Tibial nerve (tissue), 4 donors: ENCODE results near the gene TFAP2D. TPM values are rescaled to one million over a fixed set of nuclear protein-coding genes. Genes with fewer than 3 reads are reported as not detected.

Experiments
- DNase-seq, 2 donors: peaks; one replicate each; pipeline ENCODE4 v3.0.0-alpha.2; 2019; ENCODE audit warnings: low spot score in 2 of 2
- H3K27ac ChIP-seq, 4 donors: fragments of 200-600 bp; sonication (generic) in 3 of 4; one replicate each; pipeline ENCODE4 v1.5.1; 2017 to 2019; ENCODE audit warnings: mild to moderate bottlenecking in 1 of 4
- H3K27me3 ChIP-seq, 2 donors: fragments of 200-600 bp; sonication (generic) in 1 of 2; one replicate each; pipeline versions ENCODE4 v1.5.1 to v1.6.0; 2017 to 2019
- H3K36me3 ChIP-seq, 3 donors: fragments of 200-600 bp; sonication (generic); one replicate each; pipeline ENCODE4 v1.5.1; 2018 to 2019
- H3K4me1 ChIP-seq, 4 donors: fragments of 200-600 bp; sonication (generic) in 3 of 4; one replicate each; pipeline ENCODE4 v1.5.1; 2017 to 2019
- H3K4me3 ChIP-seq, 4 donors: fragments of 200-600 bp; sonication (generic) in 3 of 4; one replicate each; pipeline ENCODE4 v1.5.1; 2017 to 2019; ENCODE audit warnings: mild to moderate bottlenecking in 1 of 4, moderate library complexity in 1 of 4
- H3K9me3 ChIP-seq, 4 donors: fragments of 200-600 bp; sonication (generic) in 3 of 4; one replicate each; pipeline ENCODE4 v1.5.1; 2017 to 2019
- CTCF ChIP-seq, 5 experiments: fragments of 200-600 bp in 3 of 5; fragments of 450-650 bp in 2 of 5; sonication (generic) in 3 of 5; IDR thresholded peaks; one replicate each; pipeline ENCODE4 v1.5.1; 2016 to 2019; ENCODE audit warnings: antibody characterized with exemption in 5 of 5, mild to moderate bottlenecking in 3 of 5, moderate library complexity in 2 of 5
- EP300 ChIP-seq, 2 donors: sonication (generic); formaldehyde crosslinking; IDR thresholded peaks; one replicate each; pipeline ENCODE4 v1.6.1; 2017; ENCODE audit warnings: antibody characterized with exemption in 2 of 2, mild to moderate bottlenecking in 1 of 2
- POLR2A ChIP-seq, 2 donors: fragments of 450-650 bp; IDR thresholded peaks; one replicate each; pipeline ENCODE4 v1.6.1; 2017; ENCODE audit warnings: antibody characterized with exemption in 2 of 2, mild to moderate bottlenecking in 2 of 2, moderate library complexity in 2 of 2
- WGBS, 2 donors: methylation state at CpG; one replicate each; pipeline ENCODE4 v1.1.5; 2018; 5-methylcytosine and 5-hydroxymethylcytosine counted together
- total RNA-seq, 4 donors: library from RNA; depleted of rRNA; stranded (reverse); fragments of >200 nt; gene quantifications; one replicate each; pipeline ENCODE4 v1.1.0, GENCODE V29; 2016

The TFAP2D gene
- total RNA-seq, 4 donors from 2014 or later, result not detected

DNA sequence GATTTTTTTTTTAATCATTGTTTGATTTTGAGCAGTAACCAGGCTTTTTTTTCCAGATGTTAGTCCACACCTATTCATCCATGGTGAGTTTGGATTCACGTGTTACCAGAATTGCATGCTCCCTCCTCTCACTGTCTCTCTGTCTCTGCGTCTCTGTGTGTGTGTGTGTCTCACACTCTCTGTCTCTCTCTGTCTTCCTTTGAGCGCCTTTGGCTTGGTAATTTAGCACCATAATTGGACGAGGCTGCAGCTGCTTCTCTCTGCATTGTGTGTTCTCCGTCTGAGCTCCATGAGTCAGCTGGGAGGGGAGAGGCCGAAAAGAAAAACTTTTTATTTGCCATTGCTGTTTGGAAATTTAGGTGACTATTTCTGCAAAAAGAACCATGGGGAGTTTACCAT is 108.8 kb downstream of the TFAP2D start:
- peaks cover 4 to 99% of the 10 kb centered on the region in 2 donors for H3K27me3 ChIP-seq
- no peak overlapping the region for H3K4me3 ChIP-seq
- DNase-seq, result no peak
- TF ChIP-seq POLR2A (IDR thresholded peaks at IDR 0.05), result no peak
- no peak for TF ChIP-seq EP300 (IDR thresholded peaks at IDR 0.05)
- no peak for TF ChIP-seq CTCF (IDR thresholded peaks at IDR 0.05)
- no peak overlapping the region for H3K27ac ChIP-seq
- no peaks in the 10 kb centered on the region for H3K9me3 ChIP-seq
- H3K4me1 ChIP-seq, result peaks cover 0 to 30% (median 2%) of the 10 kb centered on the region in 4 donors
- WGBS, 2 donors, result 10 to 15% methylated on average over 6 of the region's 6 CpGs
- no peaks in the 10 kb centered on the region for H3K36me3 ChIP-seq

Other genes with a start within 250 kb of the TFAP2D start
- 1 to 10 TPM in 1 of 4 donors, under 1 TPM in 1, not detected in 2; 0.22 to 1.2 TPM for gene TFAP2B, start 105.3 kb downstream of the TFAP2D start, total RNA-seq